Neuron (in vitro differentiated cells): ENCODE results near the gene ANKS3.

ENCODE experiments used
- H2AFZ ChIP-seq: one replicate; pipeline ENCODE4 v1.6.1; 2013; ENCODE audit warnings: low read depth, mild to moderate bottlenecking, inconsistent platforms, low read length, moderate library complexity
- H3K27me3 ChIP-seq: one replicate; pipeline ENCODE4 v1.6.1; 2013; ENCODE audit warnings: low read length; ENCODE audit not compliant: insufficient read depth
- H3K36me3 ChIP-seq: one replicate; pipeline ENCODE4 v1.6.1; 2013; ENCODE audit warnings: low read length; ENCODE audit not compliant: insufficient read depth
- H3K4me1 ChIP-seq: one replicate; pipeline ENCODE4 v1.6.1; 2013; ENCODE audit warnings: low read length; ENCODE audit not compliant: insufficient read depth
- H3K4me3 ChIP-seq: 2 replicates; pipeline ENCODE4 v1.5.1; 2013; ENCODE audit warnings: mild to moderate bottlenecking, low read length, moderate library complexity
- H3K9me3 ChIP-seq: one replicate; pipeline ENCODE4 v1.6.1; 2013; ENCODE audit warnings: low read length

The ANKS3 gene

DNA sequence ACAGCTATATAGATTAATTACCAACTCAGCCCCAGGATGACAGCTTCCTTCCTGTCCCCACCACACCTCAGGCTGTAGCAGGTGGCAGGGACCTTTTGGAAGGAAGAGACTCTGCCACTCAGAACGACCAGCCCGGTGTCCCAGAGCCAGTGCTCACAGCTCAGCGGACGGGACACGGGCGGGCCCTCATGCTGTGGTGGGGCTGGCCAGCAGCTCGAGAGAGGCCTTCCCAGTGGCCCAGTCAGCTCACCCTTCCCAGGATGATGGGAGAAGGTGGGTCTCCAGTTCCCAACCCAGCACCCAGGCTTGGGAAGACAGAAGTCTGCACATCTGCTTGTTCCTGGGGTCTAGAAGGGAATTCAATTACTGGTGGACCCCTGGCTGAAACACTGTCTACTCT lies 30.2 kb downstream of the ANKS3 start:
- Histone ChIP-seq H3K4me1 (no peaks in the 10 kb centered on the region), H2AFZ (no peak overlapping the region), H3K9me3 (no peaks in the 10 kb centered on the region), H3K4me3 (no peak overlapping the region), H3K27me3 (no peaks in the 10 kb centered on the region), H3K36me3 (peaks cover 60% of the 10 kb centered on the region)

DNA sequence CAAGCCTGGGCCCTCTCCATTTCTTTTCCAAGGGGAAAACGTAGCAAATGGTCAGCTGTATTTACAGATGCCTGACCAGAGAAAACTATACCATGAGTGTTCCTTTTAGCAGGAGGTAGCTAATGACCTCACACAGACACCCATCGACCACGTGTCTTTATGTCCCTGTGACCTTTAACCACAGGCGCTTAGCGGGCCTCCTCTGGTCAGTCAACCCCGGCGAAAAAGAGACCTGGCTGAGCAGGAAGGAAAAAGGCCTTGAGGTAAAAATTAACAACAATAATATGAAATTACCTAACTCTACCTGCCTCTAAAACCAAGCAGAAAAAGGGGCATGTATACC lies 31.6 kb downstream of the ANKS3 start:
- Histone ChIP-seq H3K9me3 (no peaks in the 10 kb centered on the region), H3K4me3 (no peak overlapping the region), H3K27me3 (no peaks in the 10 kb centered on the region), H3K36me3 (peaks cover 63% of the 10 kb centered on the region), H2AFZ (no peak overlapping the region), H3K4me1 (no peaks in the 10 kb centered on the region)

DNA sequence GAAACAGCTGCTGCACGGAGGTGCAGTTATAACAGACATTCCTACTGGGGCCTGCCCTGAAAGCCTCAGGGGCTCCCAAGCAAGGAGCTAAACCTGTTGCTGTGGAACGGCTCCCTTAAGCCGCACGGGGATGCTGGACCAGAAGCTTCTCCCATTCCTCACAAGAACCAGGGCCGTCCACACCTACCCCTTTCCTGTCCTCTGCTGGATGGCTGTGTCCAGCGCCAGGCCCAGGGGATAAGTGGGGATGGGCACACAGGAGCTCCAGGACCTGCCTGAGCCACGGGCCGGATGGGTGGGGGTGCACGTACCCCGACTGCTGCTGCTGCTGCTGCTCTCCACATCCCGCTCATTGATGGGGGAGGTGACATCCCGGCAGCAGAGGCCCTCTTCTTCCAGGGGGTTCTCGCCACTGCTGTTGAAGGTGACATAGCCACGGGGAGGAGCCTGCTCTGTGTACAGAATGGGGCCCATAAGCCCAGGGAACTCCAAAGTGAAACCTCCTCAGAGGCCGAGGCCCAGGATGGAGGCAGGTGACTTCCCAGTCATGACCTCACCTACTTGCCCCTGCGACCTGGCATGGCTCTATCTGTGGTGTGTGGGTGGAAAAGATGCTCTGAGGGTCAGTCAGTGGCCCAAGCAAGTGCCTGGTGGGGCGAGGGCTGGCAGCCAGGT lies 32.1 kb downstream of the ANKS3 start:
- H3K9me3 ChIP-seq = no peaks in the 10 kb centered on the region
- peaks cover 65% of the 10 kb centered on the region for H3K36me3 ChIP-seq
- no peaks in the 10 kb centered on the region for H3K27me3 ChIP-seq
- H3K4me3 ChIP-seq = no peak overlapping the region
- H3K4me1 ChIP-seq = no peaks in the 10 kb centered on the region
- no peak overlapping the region for H2AFZ ChIP-seq

DNA sequence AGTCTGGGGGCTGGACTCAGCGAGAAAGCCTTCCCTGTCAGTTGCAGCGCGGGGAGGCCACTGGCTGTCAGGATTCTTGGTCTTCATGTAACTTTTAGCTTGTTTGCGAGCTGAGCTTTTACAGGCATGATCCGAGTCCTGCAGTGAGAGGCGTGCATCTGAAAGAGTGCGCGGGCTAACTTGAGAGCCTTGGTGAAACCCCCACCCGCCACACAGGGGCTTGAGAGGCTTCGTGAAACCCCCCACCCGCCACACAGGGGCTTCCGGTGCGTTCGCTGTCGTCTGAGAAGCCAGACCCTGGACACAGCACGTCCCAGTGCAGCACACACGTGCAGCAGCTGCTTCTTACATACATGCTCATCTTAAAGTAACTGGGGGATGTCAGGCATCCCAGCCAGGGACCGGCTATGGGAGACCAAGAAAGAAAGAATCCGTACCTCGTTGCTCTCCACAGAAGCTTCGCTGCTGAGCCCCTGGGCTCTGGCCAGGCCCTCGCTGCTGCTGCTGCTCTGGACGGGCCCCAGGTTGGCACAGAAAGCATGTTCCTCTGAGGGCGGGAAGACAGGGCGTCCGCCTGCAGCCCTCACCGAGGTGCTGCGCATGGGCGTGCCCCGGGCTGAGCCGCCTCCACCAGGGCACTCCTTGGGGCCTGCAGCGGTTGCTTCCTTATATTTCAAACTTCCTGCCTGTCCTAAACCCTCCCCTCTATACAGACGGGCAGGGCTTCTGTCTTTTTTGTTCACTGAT lies 32.9 kb downstream of the ANKS3 start:
- no peaks in the 10 kb centered on the region for H3K4me1 ChIP-seq
- no peak overlapping the region for H2AFZ ChIP-seq
- H3K4me3 ChIP-seq = no peak overlapping the region
- H3K36me3 ChIP-seq = peaks cover 70% of the 10 kb centered on the region
- H3K9me3 ChIP-seq = no peaks in the 10 kb centered on the region
- H3K27me3 ChIP-seq = no peaks in the 10 kb centered on the region

DNA sequence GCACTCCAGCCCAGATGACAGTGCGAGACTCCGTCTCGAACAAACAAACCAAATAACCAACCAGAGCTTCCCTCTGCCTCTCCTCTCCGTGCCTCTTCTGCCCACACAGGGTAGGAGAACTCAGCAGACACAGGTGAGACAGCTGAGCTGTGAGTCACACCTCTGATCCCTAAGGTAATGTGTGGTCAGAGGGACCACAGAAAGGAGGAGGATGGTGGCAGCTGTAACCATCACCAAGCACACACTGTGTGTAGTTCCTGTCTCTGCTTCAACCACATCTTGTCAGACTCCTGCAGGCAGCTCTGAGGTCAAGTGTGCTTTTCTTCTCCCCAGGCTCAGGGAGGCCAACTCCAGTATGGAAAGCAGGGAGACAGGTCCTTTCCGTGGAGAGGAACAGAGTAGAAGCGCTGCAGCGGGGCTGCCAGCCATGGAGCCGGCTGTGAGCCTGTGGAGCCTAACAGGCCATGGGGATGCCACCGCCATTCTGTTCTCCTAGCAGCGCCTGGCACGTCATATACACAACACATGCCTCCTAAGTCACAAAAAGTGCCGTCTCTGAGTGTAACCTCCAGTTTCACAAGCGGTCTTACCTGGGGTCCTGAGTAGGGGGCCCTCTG lies 33.6 kb downstream of the ANKS3 start:
- Histone ChIP-seq H3K36me3 (peaks cover 75% of the 10 kb centered on the region), H3K27me3 (no peaks in the 10 kb centered on the region), H2AFZ (no peak overlapping the region)

DNA sequence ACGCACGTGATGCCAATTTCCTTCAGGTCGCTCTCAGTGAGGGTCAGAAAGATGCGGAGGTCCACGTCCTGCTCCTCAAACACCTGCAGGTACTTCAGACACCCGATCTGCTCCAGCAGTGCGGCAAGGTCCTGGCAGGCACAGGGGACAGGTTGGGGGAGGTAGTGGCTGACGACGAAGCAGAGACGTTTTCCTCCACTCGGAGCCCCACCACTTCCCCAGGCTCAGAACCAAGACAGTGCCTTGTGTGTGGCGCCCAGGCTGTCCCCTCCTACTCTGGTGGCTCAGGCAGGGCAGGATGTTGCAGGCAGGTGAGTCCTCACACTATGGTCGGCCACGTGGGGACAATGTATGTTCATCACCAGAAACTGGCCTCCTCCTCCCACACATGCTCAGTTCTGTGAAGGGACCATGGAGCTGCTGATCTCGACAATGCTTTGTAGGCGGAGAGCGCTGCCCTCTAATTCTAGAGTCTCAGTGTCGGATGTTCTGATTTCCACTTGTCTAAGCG lies 35.0 kb downstream of the ANKS3 start:
- peaks cover 75% of the 10 kb centered on the region for H3K36me3 ChIP-seq
- no peaks in the 10 kb centered on the region for H3K27me3 ChIP-seq
- H3K4me3 ChIP-seq = no peak overlapping the region
- peaks cover 12% of the 10 kb centered on the region for H3K4me1 ChIP-seq
- H3K9me3 ChIP-seq = no peaks in the 10 kb centered on the region
- H2AFZ ChIP-seq = no peak overlapping the region

More for the DNA sequence above, 33.6 kb downstream of the ANKS3 start:
- H3K9me3 ChIP-seq = no peaks in the 10 kb centered on the region
- no peak overlapping the region for H3K4me3 ChIP-seq
- H3K4me1 ChIP-seq = peaks cover 4% of the 10 kb centered on the region

DNA sequence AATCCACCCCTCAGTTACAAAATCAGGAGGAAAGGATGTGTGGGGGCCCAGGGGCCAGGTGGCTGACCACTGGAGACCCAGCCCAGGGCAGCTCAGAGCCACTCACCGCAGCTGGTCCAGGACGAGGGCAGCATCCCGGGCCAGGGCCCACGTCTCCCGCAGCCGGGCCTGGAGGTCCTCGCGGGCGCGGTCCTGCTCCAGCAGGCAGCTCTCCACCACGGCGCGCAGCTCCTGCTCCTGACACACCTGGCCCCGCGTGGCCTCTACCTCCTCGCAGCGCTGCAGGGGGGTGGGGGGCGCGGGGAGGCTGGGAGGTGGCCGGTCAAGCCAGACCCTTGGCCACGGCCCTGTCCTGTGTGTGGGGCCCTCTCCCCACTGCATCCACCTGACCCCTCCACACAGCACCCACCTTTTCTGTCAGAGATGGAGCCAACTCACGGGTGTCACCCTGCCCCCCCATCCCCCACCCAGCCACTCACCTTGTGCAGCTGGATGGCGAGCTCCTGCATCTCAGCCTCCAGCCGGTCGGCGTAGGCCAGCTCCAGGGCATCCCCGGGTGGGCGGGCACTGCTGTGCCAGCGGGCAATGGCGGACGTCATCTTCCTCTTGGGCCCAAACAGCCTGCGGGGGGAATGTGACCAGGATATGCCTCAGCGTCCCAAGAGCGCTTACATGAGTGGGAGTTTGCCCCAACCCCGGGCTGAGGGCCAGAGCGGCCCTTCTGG lies 35.6 kb downstream of the ANKS3 start:
- peaks cover 12% of the 10 kb centered on the region for H3K4me1 ChIP-seq
- H3K9me3 ChIP-seq = no peaks in the 10 kb centered on the region
- H3K36me3 ChIP-seq = peaks cover 69% of the 10 kb centered on the region
- H3K4me3 ChIP-seq = no peak overlapping the region
- no peak overlapping the region for H2AFZ ChIP-seq
- H3K27me3 ChIP-seq = no peaks in the 10 kb centered on the region

DNA sequence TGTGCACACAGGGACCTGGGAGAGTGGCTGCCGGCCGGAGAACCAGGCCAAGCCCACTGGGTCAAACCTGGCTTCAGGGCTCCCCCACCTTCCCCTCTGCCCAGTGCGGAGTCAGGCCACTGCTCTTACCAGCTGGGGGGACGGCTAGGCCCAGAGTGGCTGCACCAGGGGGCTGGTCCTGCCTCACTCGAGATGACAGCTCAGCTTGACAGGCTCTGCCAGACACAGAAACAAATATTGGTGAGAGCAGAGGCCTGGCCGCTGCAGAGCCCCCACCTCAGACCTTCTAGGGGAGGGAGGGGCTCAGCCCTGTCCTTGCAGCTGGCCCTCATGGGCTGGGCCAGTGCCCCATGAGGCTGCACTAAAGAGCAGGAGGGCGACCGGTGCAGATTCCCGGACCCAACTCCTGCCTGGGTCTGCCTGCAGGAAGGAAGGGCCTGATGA lies 36.2 kb downstream of the ANKS3 start:
- Histone ChIP-seq H3K27me3 (no peaks in the 10 kb centered on the region), H3K36me3 (peaks cover 67% of the 10 kb centered on the region), H3K4me1 (peaks cover 15% of the 10 kb centered on the region), H2AFZ (no peak overlapping the region), H3K4me3 (no peak overlapping the region), H3K9me3 (no peaks in the 10 kb centered on the region)

DNA sequence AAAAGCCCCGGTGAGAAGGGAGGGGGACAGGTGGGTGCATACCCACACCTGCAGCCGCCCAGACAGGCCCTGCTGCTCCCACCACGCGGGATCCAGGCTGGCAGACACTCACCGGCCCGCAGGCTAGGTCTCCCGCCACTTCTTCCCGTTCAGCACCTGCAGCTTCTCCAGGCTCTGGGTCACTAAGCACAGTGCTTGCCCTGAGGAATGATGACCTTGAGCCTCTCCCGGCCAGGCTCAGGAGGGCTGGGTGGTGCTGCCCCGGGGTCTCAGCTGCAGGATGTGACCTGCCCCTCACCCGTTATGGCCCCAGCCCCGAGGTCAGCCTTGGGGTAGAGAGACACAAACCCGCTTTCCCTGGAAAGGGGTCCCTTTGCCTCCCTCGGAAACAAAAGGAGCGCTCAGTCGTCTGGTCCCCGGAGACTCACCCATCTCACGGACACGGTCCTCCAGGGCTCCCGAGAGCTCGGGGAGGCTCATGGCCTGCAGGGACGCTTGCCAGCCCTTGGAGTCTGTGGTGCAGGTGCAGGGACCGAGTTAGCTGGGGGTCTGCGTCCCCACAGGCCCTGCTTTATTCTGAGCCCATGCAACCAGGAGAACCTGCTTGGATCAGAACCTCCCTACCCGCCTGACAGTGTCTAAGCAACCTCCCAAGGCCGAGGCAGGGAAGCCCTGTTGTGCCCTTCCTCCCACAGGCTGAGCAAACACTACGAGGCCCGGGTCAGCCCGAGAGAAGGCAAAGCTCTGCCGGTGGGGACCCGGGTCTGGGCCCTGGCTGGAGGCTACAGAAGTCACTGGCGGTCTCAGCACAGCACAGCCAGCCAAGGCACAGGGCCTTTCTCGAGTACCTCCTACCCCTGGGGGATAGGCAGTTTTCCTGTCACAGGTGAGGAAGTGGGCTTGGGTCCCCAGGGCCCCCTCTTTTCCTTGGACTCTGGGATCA lies 36.9 kb downstream of the ANKS3 start:
- no peaks in the 10 kb centered on the region for H3K27me3 ChIP-seq
- H3K4me1 ChIP-seq = peaks cover 18% of the 10 kb centered on the region
- H3K9me3 ChIP-seq = no peaks in the 10 kb centered on the region
- H2AFZ ChIP-seq = no peak overlapping the region
- H3K4me3 ChIP-seq = no peak overlapping the region
- H3K36me3 ChIP-seq = peaks cover 60% of the 10 kb centered on the region

DNA sequence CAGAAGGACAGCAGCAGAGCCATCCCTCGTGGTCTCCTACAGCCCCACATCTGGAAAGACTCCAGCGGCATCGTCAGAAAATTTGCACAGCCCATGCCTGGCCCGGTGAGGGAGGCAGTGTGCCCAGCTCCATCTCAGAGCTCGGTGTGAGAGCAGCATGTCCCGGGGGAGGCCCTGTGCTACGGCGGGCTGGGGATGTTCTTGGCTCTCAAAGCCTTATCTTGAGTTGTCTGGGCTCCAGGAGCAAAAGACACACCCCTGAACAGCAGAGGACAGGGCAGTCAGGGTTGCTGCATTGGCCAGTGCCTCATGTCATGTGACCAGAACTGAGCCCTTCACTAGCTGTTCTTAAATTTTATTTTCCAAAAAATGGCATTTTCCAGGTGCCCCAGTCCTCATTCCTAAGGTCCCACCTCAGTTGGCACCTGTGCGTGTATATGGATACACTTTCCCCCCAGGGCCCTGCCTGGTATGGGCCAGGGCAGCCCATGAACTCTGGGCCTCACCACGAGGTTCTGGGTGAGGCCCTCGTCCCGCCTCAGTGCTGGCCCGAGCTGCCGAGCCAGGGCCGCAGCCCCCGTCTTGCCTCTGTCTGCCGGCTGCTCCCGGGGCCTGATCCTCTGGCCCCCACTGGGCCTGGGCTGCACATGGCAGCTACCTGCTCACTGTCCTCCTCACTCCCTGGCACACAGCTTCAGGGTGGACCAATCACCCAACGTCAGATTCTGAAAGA lies 37.7 kb downstream of the ANKS3 start:
- H3K4me1 ChIP-seq = peaks cover 18% of the 10 kb centered on the region
- H2AFZ ChIP-seq = no peak overlapping the region
- no peak overlapping the region for H3K4me3 ChIP-seq
- peaks cover 55% of the 10 kb centered on the region for H3K36me3 ChIP-seq
- H3K27me3 ChIP-seq = no peaks in the 10 kb centered on the region
- no peaks in the 10 kb centered on the region for H3K9me3 ChIP-seq

DNA sequence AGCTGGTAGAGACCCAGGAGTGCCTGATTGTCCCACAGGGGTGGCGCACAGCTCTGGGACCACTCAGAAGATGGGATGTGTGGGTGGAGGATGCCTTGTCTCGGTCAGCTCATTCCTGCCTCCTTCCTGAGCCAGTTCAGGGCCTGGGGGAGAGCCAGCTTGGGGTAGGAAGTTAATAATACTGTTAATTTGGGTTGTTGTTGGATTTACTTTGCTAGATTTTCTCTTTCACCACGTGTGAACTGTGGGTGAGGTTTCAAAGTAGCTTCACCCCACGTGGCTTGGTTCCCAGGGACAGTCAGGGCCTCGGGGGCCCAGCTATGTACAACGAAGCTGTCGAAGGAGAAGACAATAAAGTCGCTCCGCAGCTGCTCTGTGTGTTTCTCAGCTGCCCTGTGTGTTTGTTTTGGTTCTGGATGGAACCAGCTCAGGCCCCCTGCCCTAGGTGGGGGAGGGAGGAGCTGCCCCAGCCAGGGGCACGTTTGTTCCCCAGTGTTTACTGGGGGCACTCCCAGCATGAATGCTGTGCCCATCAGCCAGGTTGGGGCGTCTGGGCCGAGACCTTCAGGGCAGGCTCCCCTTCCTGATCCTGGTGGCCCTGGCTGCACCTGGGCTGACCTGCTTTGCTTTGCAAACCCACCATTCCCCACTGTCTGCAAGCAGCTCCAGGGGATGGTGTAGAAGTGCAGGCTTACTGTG lies 38.4 kb downstream of the ANKS3 start:
- Histone ChIP-seq H3K4me3 (no peak overlapping the region), H2AFZ (no peak overlapping the region), H3K4me1 (peaks cover 18% of the 10 kb centered on the region), H3K9me3 (no peaks in the 10 kb centered on the region), H3K36me3 (peaks cover 48% of the 10 kb centered on the region), H3K27me3 (no peaks in the 10 kb centered on the region)
